ENCODE results near the gene MAML1.
"Not testable (repeated sequence)": the region's sequence is repeated elsewhere in the genome, so short reads cannot be mapped to it uniquely, and the experiment has no call there.

MAML1 gene

GRCh38 chr5:179734536-179735164, 2.0 kb downstream of the MAML1 start:
- DNase-seq (ENCODE audit: low spot score), result no peak

- DNase-seq (ENCODE audit: low spot score), result no peak
Observed at GRCh38 chr5:179738742-179739141, 6.1 kb downstream of the MAML1 start.

GRCh38 chr5:179744106-179744505, 11.5 kb downstream of the MAML1 start:
- DNase-seq (ENCODE audit: low spot score), result not testable (repeated sequence)

GRCh38 chr5:179746872-179747271, 14.2 kb downstream of the MAML1 start:
- DNase-seq (ENCODE audit: low spot score), result no peak

GRCh38 chr5:179747811-179748210, 15.2 kb downstream of the MAML1 start:
- no peak for DNase-seq (ENCODE audit: low spot score)

- DNase-seq (ENCODE audit: low spot score), result no peak
Observed at GRCh38 chr5:179749857-179750508, 17.4 kb downstream of the MAML1 start.

- no peak for DNase-seq (ENCODE audit: low spot score)
Observed at GRCh38 chr5:179753971-179754370, 21.3 kb downstream of the MAML1 start.

GRCh38 chr5:179755022-179755421, 22.4 kb downstream of the MAML1 start:
- DNase-seq (ENCODE audit: low spot score), result no peak

GRCh38 chr5:179758955-179759354, 26.3 kb downstream of the MAML1 start:
- no peak for DNase-seq (ENCODE audit: low spot score)

- DNase-seq (ENCODE audit: low spot score), result no peak
Observed at GRCh38 chr5:179759581-179760551, 27.2 kb downstream of the MAML1 start.

- no peak for DNase-seq (ENCODE audit: low spot score)
Observed at GRCh38 chr5:179762079-179762780, 29.6 kb downstream of the MAML1 start.

GRCh38 chr5:179762781-179763176, 30.2 kb downstream of the MAML1 start:
- no peak for DNase-seq (ENCODE audit: low spot score)

GRCh38 chr5:179763215-179763945, 30.8 kb downstream of the MAML1 start:
- peak; percentile 81 for DNase-seq (ENCODE audit: low spot score)

- no peak for DNase-seq (ENCODE audit: low spot score)
Observed at GRCh38 chr5:179764056-179764455, 31.4 kb downstream of the MAML1 start.

- peak; percentile 40 for DNase-seq (ENCODE audit: low spot score)
Observed at GRCh38 chr5:179765400-179765799, 32.8 kb downstream of the MAML1 start.

GRCh38 chr5:179766021-179766725, 33.6 kb downstream of the MAML1 start:
- no peak for DNase-seq (ENCODE audit: low spot score)

GRCh38 chr5:179766726-179767455, 34.3 kb downstream of the MAML1 start:
- DNase-seq (ENCODE audit: low spot score), result no peak

GRCh38 chr5:179767496-179768100, 35.0 kb downstream of the MAML1 start:
- DNase-seq (ENCODE audit: low spot score), result no peak

GRCh38 chr5:179768326-179769085, 35.9 kb downstream of the MAML1 start:
- no peak for DNase-seq (ENCODE audit: low spot score)
